H9 (cell line): Measurements from ENCODE around the gene METTL3. TPM values are rescaled to one million over a fixed set of nuclear protein-coding genes. Genes with fewer than 3 reads are reported as not detected.

Source experiments
- DNase-seq: peaks from one replicate; pipeline ENCODE4 v3.0.0-alpha.2; 2017
- H2AFZ ChIP-seq: one replicate; pipeline ENCODE4 v1.6.1; 2013; ENCODE audit warnings: mild to moderate bottlenecking, low read length, control low read depth, moderate library complexity
- H2AK5ac ChIP-seq: 2 replicates; pipeline ENCODE4 v1.6.1; 2013; ENCODE audit warnings: low read length, control low read depth, mixed read lengths; ENCODE audit not compliant: insufficient read length
- H2BK120ac ChIP-seq: one replicate; pipeline ENCODE4 v1.6.1; 2013; ENCODE audit warnings: low read depth, mild to moderate bottlenecking, low read length, control low read depth, inconsistent platforms; ENCODE audit not compliant: poor library complexity, severe bottlenecking
- H2BK12ac ChIP-seq: 2 replicates; pipeline ENCODE4 v1.6.1; 2013; ENCODE audit warnings: low read length, control low read depth, mixed read lengths, low read depth; ENCODE audit not compliant: insufficient read length
- H2BK15ac ChIP-seq: 2 replicates; pipeline ENCODE4 v1.6.1; 2013; ENCODE audit warnings: low read depth, low read length, control low read depth
- H2BK20ac ChIP-seq: one replicate; pipeline ENCODE4 v1.6.1; 2013; ENCODE audit warnings: low read depth, mild to moderate bottlenecking, low read length, control low read depth, inconsistent platforms; ENCODE audit not compliant: poor library complexity, severe bottlenecking
- H2BK5ac ChIP-seq: 2 replicates; pipeline ENCODE4 v1.6.1; 2013; ENCODE audit warnings: low read length, control low read depth, mixed read lengths; ENCODE audit not compliant: insufficient read length
- H3K14ac ChIP-seq: 2 replicates; pipeline ENCODE4 v1.6.1; 2013; ENCODE audit warnings: low read length, control low read depth; ENCODE audit not compliant: insufficient read depth
- H3K18ac ChIP-seq: 2 replicates; pipeline ENCODE4 v1.6.1; 2013; ENCODE audit warnings: low read depth, mild to moderate bottlenecking, mixed read lengths, low read length, control low read depth; ENCODE audit not compliant: insufficient read length
- H3K23ac ChIP-seq: 2 replicates; pipeline ENCODE4 v1.6.1; 2013; ENCODE audit warnings: low read length, control low read depth, mixed read lengths, low read depth; ENCODE audit not compliant: insufficient read length
- H3K23me2 ChIP-seq: 2 replicates; pipeline ENCODE4 v1.6.1; 2013; ENCODE audit warnings: low read depth, mild to moderate bottlenecking, mixed read lengths, low read length, control low read depth; ENCODE audit not compliant: insufficient read length, poor library complexity, severe bottlenecking
- H3K27ac ChIP-seq: 2 replicates; pipeline ENCODE4 v1.5.1; 2013; ENCODE audit warnings: low read length, control low read depth, mixed read lengths, low read depth; ENCODE audit not compliant: insufficient read length
- H3K27me3 ChIP-seq: 2 replicates; pipeline ENCODE4 v1.6.1; 2013; ENCODE audit warnings: low read length, control low read depth, inconsistent platforms; ENCODE audit not compliant: insufficient read depth
- H3K4ac ChIP-seq: 2 replicates; pipeline ENCODE4 v1.6.1; 2013; ENCODE audit warnings: low read depth, mild to moderate bottlenecking, control low read depth, inconsistent platforms, low read length, moderate library complexity
- H3K4me1 ChIP-seq: 2 replicates; pipeline ENCODE4 v1.6.1; 2013; ENCODE audit warnings: low read length, control low read depth, inconsistent platforms; ENCODE audit not compliant: insufficient read depth
- H3K4me2 ChIP-seq: 2 replicates; pipeline ENCODE4 v1.6.1; 2013; ENCODE audit warnings: low read length, control low read depth, mixed read lengths; ENCODE audit not compliant: insufficient read length, insufficient read depth
- H3K56ac ChIP-seq: 2 replicates; pipeline ENCODE4 v1.6.1; 2013; ENCODE audit warnings: low read depth, mild to moderate bottlenecking, mixed read lengths, low read length, control low read depth; ENCODE audit not compliant: insufficient read length
- H3K79me1 ChIP-seq: 2 replicates; pipeline ENCODE4 v1.6.1; 2013; ENCODE audit warnings: low read depth, mild to moderate bottlenecking, moderate library complexity, low read length, control low read depth, inconsistent platforms; ENCODE audit not compliant: insufficient read depth, poor library complexity, severe bottlenecking
- H3K79me2 ChIP-seq: 2 replicates; pipeline ENCODE4 v1.6.1; 2013; ENCODE audit warnings: low read length, control low read depth, inconsistent platforms; ENCODE audit not compliant: insufficient read depth
- H3K9ac ChIP-seq: 2 replicates; pipeline ENCODE4 v1.6.1; 2013; ENCODE audit warnings: low read length, control low read depth, mixed read lengths; ENCODE audit not compliant: insufficient read length; ENCODE audit errors: extremely low read depth
- H3K9me3 ChIP-seq: one replicate; pipeline ENCODE4 v1.6.1; 2013; ENCODE audit warnings: low read depth, low read length, inconsistent platforms; ENCODE audit not compliant: control insufficient read depth
- H3T11ph ChIP-seq: one replicate; pipeline ENCODE4 v1.6.1; 2013; ENCODE audit warnings: mild to moderate bottlenecking, low read length, control low read depth, inconsistent platforms
- H4K20me1 ChIP-seq: one replicate; pipeline ENCODE4 v1.6.1; 2013; ENCODE audit not compliant: control insufficient read depth, insufficient read length, insufficient read depth
- H4K5ac ChIP-seq: 2 replicates; pipeline ENCODE4 v1.6.1; 2013; ENCODE audit warnings: low read depth, mild to moderate bottlenecking, mixed read lengths, low read length, control low read depth; ENCODE audit not compliant: insufficient read length
- H4K8ac ChIP-seq: replicated peaks from 2 replicates; pipeline ENCODE4 v1.6.1; 2013; ENCODE audit warnings: low read length, control low read depth, mixed read lengths, low read depth; ENCODE audit not compliant: insufficient read length
- H4K91ac ChIP-seq: 2 replicates; pipeline ENCODE4 v1.6.1; 2013; ENCODE audit warnings: low read depth, mild to moderate bottlenecking, moderate library complexity, mixed read lengths, low read length, control low read depth; ENCODE audit not compliant: insufficient read length
- H3K27ac Mint-ChIP-seq, 3 experiments: 2 replicates in 2 of 3; 3 replicates in 1 of 3; pipeline ENCODE4 v1.8.0; 2020 to 2021; ENCODE audit warnings: mixed read lengths in 3 of 3, mild to moderate bottlenecking in 1 of 3, moderate library complexity in 1 of 3
- H3K27me3 Mint-ChIP-seq: 2 replicates; pipeline ENCODE4 v1.8.0; 2021; ENCODE audit warnings: low read depth, mild to moderate bottlenecking, moderate library complexity, mixed read lengths
- H3K36me3 Mint-ChIP-seq, 3 experiments: 2 replicates in 2 of 3; 3 replicates in 1 of 3; pipeline ENCODE4 v1.8.0; 2020 to 2021; ENCODE audit warnings: low read depth in 3 of 3, mixed read lengths in 3 of 3; ENCODE audit not compliant: insufficient read depth in 1 of 3
- H3K4me1 Mint-ChIP-seq, 2 experiments: 2 replicates each; pipeline ENCODE4 v1.8.0; 2020; ENCODE audit warnings: mixed read lengths in 2 of 2
- H3K4me3 Mint-ChIP-seq, 2 experiments: 2 replicates in 1 of 2; 3 replicates in 1 of 2; pipeline ENCODE4 v1.8.0; 2020 to 2021; ENCODE audit warnings: mild to moderate bottlenecking in 2 of 2, mixed read lengths in 2 of 2, moderate library complexity in 1 of 2
- H3K9me3 Mint-ChIP-seq, 2 experiments: 2 replicates in 1 of 2; 3 replicates in 1 of 2; pipeline ENCODE4 v1.8.0; 2020; ENCODE audit warnings: mild to moderate bottlenecking in 2 of 2, mixed read lengths in 2 of 2, moderate library complexity in 1 of 2
- CTCF ChIP-seq: fragments of 200-600 bp; sonication (generic); conservative IDR thresholded peaks from 3 replicates; pipeline ENCODE4 v1.8.0; 2021; ENCODE audit warnings: antibody characterized with exemption, mild to moderate bottlenecking
- WGBS: extraction: QIAGEN DNeasy Blood & Tissue Kit; methylation state at CpG from one replicate; pipeline ENCODE4 v1.1.7; 2013; ENCODE audit warnings: missing lambda C conversion rate, low lambda C conversion rate, mixed read lengths; ENCODE audit not compliant: insufficient read length; ENCODE audit errors: extremely low coverage; 5-methylcytosine and 5-hydroxymethylcytosine counted together
- total RNA-seq: library from RNA; stranded (reverse); gene quantifications from 2 replicates; pipeline ENCODE4 v1.2.1, GENCODE V29; 2021

METTL3 gene
- total RNA-seq, 1 experiment from 2014 or later = 84.1 TPM

GRCh38 chr14:21537090-21537424 lies 25.9 kb upstream of the METTL3 start:
- H3T11ph ChIP-seq = no peak overlapping the region
- Mint-ChIP-seq H3K4me1 (peaks cover 51 to 62% of the 10 kb centered on the region in 2 experiments), H3K27me3 (no peaks in the 10 kb centered on the region), H3K9me3 (no peaks in the 10 kb centered on the region), H3K4me3 (peak overlapping the region; percentile 85 to 99), H3K27ac (peak overlapping the region; percentile 93 to 100 (median 97)), H3K36me3 (peaks cover 6 to 17% (median 8%) of the 10 kb centered on the region in 3 experiments; a peak in 6 of 7 replicates)
- no peak overlapping the region for H2AFZ ChIP-seq
- TF ChIP-seq CTCF = no peak
- no peak overlapping the region for H2BK15ac ChIP-seq
- no peak overlapping the region for H4K5ac ChIP-seq
- H3K27me3 ChIP-seq = no peaks in the 10 kb centered on the region
- no peak overlapping the region for H3K4ac ChIP-seq
- WGBS = no CpG with 5 or more reads among the region's 3 CpGs
- H3K23me2 ChIP-seq = peaks cover 16% of the 10 kb centered on the region
- no peak overlapping the region for H4K91ac ChIP-seq
- H3K56ac ChIP-seq = no peak overlapping the region
- H4K8ac ChIP-seq = no peak overlapping the region
- peak overlapping the region; percentile 82 for H3K9ac ChIP-seq
- no peak for DNase-seq
- no peaks in the 10 kb centered on the region for H4K20me1 ChIP-seq
- H2BK12ac ChIP-seq = no peak overlapping the region
- H2BK120ac ChIP-seq = no peak overlapping the region
- no peaks in the 10 kb centered on the region for H3K79me1 ChIP-seq
- H3K4me1 ChIP-seq = peaks cover 6% of the 10 kb centered on the region; the same call in 1 of the 2 replicates
- no peak overlapping the region for H2BK20ac ChIP-seq
- no peak overlapping the region for H3K23ac ChIP-seq
- H3K79me2 ChIP-seq = peaks cover 24% of the 10 kb centered on the region; the same call in 1 of the 2 replicates
- no peak overlapping the region for H3K14ac ChIP-seq
- H3K9me3 ChIP-seq = no peaks in the 10 kb centered on the region
- no peak overlapping the region for H2AK5ac ChIP-seq
- H3K27ac ChIP-seq = peak overlapping the region; percentile 69
- H3K4me2 ChIP-seq = peak overlapping the region; percentile 97
- H2BK5ac ChIP-seq = no peak overlapping the region
- no peak overlapping the region for H3K18ac ChIP-seq
